ENCODE results near the gene NFE2L2.

- TF ChIP-seq POLR2A (IDR thresholded peaks at IDR 0.05; ENCODE audit: low read length): no peak
- TF ChIP-seq GATA1 (IDR thresholded peaks at IDR 0.05; ENCODE audit: low read depth, low read length): no peak
Observed at GRCh38 chr2:177313162-177313781, 48.7 kb upstream of the NFE2L2 start.

All from erythroblast (primary cell).